Endothelial cell of umbilical vein (primary cell): ENCODE data around the gene MYCL. TPM values are rescaled to one million over a fixed set of nuclear protein-coding genes. Genes with fewer than 3 reads are reported as not detected.

Experiments used
- BruUV-seq: library from RNA; stranded (reverse); fragments of 400-500 nt; replicated peaks from 2 replicates; lab custom pipeline; 2021; lab: Mats Ljungman, UMichigan
- CTCF ChIA-PET: fragments of 300-600, 350-600 bp; sonication (Branson Sonifier 250); formaldehyde crosslinking; loops from one replicate; lab custom pipeline; 2021; ENCODE audit warnings: antibody characterized with exemption, inconsistent platforms; lab: Charles Lee
- POLR2A ChIA-PET: fragments of 300-600, 350-600 bp; sonication (Branson Sonifier 250); formaldehyde crosslinking; loops from one replicate; lab custom pipeline; 2021; ENCODE audit warnings: antibody characterized with exemption, inconsistent platforms; lab: Charles Lee
- DNase-seq: peaks from one replicate; pipeline ENCODE4 v3.0.0-alpha.2; 2011; ENCODE audit warnings: low read depth, low spot score
- FAIRE-seq: peaks from 2 replicates; lab custom pipeline; 2011; peaks lifted over from hg19 to GRCh38; lab: Jason Lieb, UNC
- H2AFZ ChIP-seq: 2 replicates; pipeline ENCODE4 v1.6.0; 2012; ENCODE audit warnings: low read depth, low read length, control low read depth, inconsistent platforms
- H3K27ac ChIP-seq: 2 replicates; pipeline ENCODE4 v1.5.1; 2011; ENCODE audit warnings: low read depth, mild to moderate bottlenecking, control low read depth, low read length, moderate library complexity; ENCODE audit not compliant: insufficient read depth
- H3K27me3 ChIP-seq, 2 experiments: 2 replicates each; pipeline versions ENCODE4 v1.6.0 to v1.6.1; 2011; ENCODE audit warnings: low read length in 2 of 2, mixed read lengths in 1 of 2; ENCODE audit not compliant: control insufficient read depth in 2 of 2, insufficient read depth in 2 of 2
- H3K36me3 ChIP-seq, 2 experiments: 2 replicates in 1 of 2; 3 replicates in 1 of 2; pipeline ENCODE4 v1.5.1; 2011; ENCODE audit warnings: low read length in 2 of 2, mild to moderate bottlenecking in 1 of 2, moderate library complexity in 1 of 2; ENCODE audit not compliant: control insufficient read depth in 2 of 2, insufficient read depth in 2 of 2; ENCODE audit errors: extremely low read depth in 1 of 2
- H3K4me1 ChIP-seq: 3 replicates; pipeline ENCODE4 v1.5.1; 2011; ENCODE audit warnings: mild to moderate bottlenecking, low read length; ENCODE audit not compliant: control insufficient read depth, insufficient read depth; ENCODE audit errors: extremely low read depth
- H3K4me2 ChIP-seq: 2 replicates; pipeline ENCODE4 v1.6.1; 2011; ENCODE audit warnings: low read length, control low read depth, mixed read lengths; ENCODE audit not compliant: insufficient read depth
- H3K4me3 ChIP-seq, 3 experiments: fragments of 200-600 bp in 1 of 3; sonication (generic), shearing (Covaris generic) in 1 of 3; replicated peaks in 1 of 3; 2 replicates each; pipeline ENCODE4 v1.5.1; 2011 to 2016; ENCODE audit warnings: control low read depth in 3 of 3, low read length in 3 of 3, mild to moderate bottlenecking in 2 of 3, inconsistent platforms in 1 of 3, low read depth in 1 of 3, moderate library complexity in 1 of 3; ENCODE audit not compliant: insufficient read depth in 1 of 3
- H3K79me2 ChIP-seq: 2 replicates; pipeline ENCODE4 v1.6.0; 2012; ENCODE audit warnings: low read length, inconsistent platforms; ENCODE audit not compliant: control insufficient read depth, insufficient read depth
- H3K9ac ChIP-seq: replicated peaks from 2 replicates; pipeline ENCODE3; 2011; ENCODE audit warnings: low read length, control low read depth; ENCODE audit not compliant: insufficient read depth; ENCODE audit errors: extremely low read depth
- H3K9me1 ChIP-seq: replicated peaks from 3 replicates; pipeline ENCODE4 v1.6.0; 2011; ENCODE audit warnings: mild to moderate bottlenecking, low read length; ENCODE audit not compliant: control insufficient read depth, insufficient read depth; ENCODE audit errors: extremely low read depth
- H3K9me3 ChIP-seq: replicated peaks from 2 replicates; pipeline ENCODE4 v1.5.1; 2012; ENCODE audit warnings: low read length, inconsistent platforms; ENCODE audit not compliant: control insufficient read depth, insufficient read depth
- H4K20me1 ChIP-seq: replicated peaks from 2 replicates; pipeline ENCODE3; 2011; ENCODE audit warnings: mild to moderate bottlenecking, low read length; ENCODE audit not compliant: control insufficient read depth, insufficient read depth; ENCODE audit errors: extremely low read depth
- CTCF ChIP-seq, 2 donors: IDR thresholded peaks; 1 replicate in 1 of 2; 2 replicates in 1 of 2; pipeline ENCODE4 v1.5.1; 2011; ENCODE audit warnings: low read length in 2 of 2, mild to moderate bottlenecking in 2 of 2, moderate library complexity in 2 of 2, control low read depth in 1 of 2, inconsistent platforms in 1 of 2, low read depth in 1 of 2; ENCODE audit not compliant: insufficient read depth in 1 of 2; ENCODE audit errors: extremely low read depth in 1 of 2
- EZH2 ChIP-seq: IDR thresholded peaks from 2 replicates; pipeline ENCODE4 v1.6.1; 2012; ENCODE audit warnings: borderline replicate concordance, low read depth, mild to moderate bottlenecking, moderate library complexity, low read length, inconsistent platforms; ENCODE audit not compliant: severe bottlenecking
- FOS ChIP-seq: IDR thresholded peaks from 2 replicates; pipeline ENCODE4 v1.6.1; 2011; ENCODE audit warnings: mild to moderate bottlenecking, low read length, moderate library complexity, borderline replicate concordance; ENCODE audit not compliant: insufficient read depth
- GATA2 ChIP-seq: IDR thresholded peaks from 2 replicates; pipeline ENCODE4 v1.7.0; 2011; ENCODE audit warnings: low read depth, mild to moderate bottlenecking, moderate library complexity, mixed read lengths, low read length; ENCODE audit not compliant: insufficient read length, insufficient read depth
- JUN ChIP-seq: IDR thresholded peaks from 2 replicates; pipeline ENCODE4 v1.6.1; 2011; ENCODE audit warnings: borderline replicate concordance, low read depth; ENCODE audit not compliant: insufficient read length, insufficient read depth
- MAX ChIP-seq: IDR thresholded peaks from 2 replicates; pipeline ENCODE4 v1.6.1; 2011; ENCODE audit not compliant: insufficient read depth, insufficient read length
- MYC ChIP-seq: IDR thresholded peaks from one replicate; pipeline ENCODE4 v1.6.1; 2011; ENCODE audit warnings: mild to moderate bottlenecking, low read depth, low read length
- POLR2A ChIP-seq: IDR thresholded peaks from 2 replicates; pipeline ENCODE4 v1.6.1; 2012; ENCODE audit warnings: low read depth, mild to moderate bottlenecking, control low read depth, low read length
- POLR2AphosphoS5 ChIP-seq: IDR thresholded peaks from 2 replicates; pipeline ENCODE4 v1.6.1; 2012; ENCODE audit warnings: low read depth, mild to moderate bottlenecking, control low read depth, low read length, moderate library complexity; ENCODE audit not compliant: insufficient read depth
- dilution Hi-C: fragments of 300-500 bp; cut with MboI; formaldehyde crosslinking; loops from one replicate; pipeline ENCODE4 v1.15.0; 2019; ENCODE audit warnings: low sequenced_read_pairs; ENCODE audit not compliant: extremely low pct_ligation_motif_present
- intact Hi-C: fragments of 100-400 bp; cut with micrococcal nuclease; formaldehyde crosslinking; loops from one replicate; pipeline ENCODE4 v1.10.0; 2022
- polyA plus RNA-seq, 4 experiments: library from polyadenylated mRNA; depleted of rRNA in 3 of 4; stranded (reverse) in 3 of 4; unstranded in 1 of 4; fragments of >200 nt; gene quantifications; 2 replicates each; pipeline versions ENCODE4 v1.2.1 to v1.2.3, GENCODE V29; 2011 to 2012; ENCODE audit warnings: missing spikeins in 1 of 4
- total RNA-seq: library from RNA; stranded (reverse); gene quantifications from 2 replicates; pipeline ENCODE4 v1.2.3, GENCODE V29; 2021

Gene MYCL
- total and polyA plus RNA-seq, 2 donors (not counting 3 experiments of a cell fraction or from before 2014, with no cell fraction given): 1.3 to 2.1 TPM

GRCh38 chr1:39894884-39895495 is 6.7 kb downstream of the MYCL start:
- dilution Hi-C loops (no loop called here), intact Hi-C loops (no loop called here)
- Histone ChIP-seq H3K4me1 (peaks cover 14% of the 10 kb centered on the region), H3K4me3 (no peak overlapping the region), H4K20me1 (no peaks in the 10 kb centered on the region), H3K9me1 (no peaks in the 10 kb centered on the region), H3K36me3 (no peaks in the 10 kb centered on the region), H3K27ac (no peak overlapping the region), H3K4me2 (no peak overlapping the region), H3K79me2 (no peaks in the 10 kb centered on the region), H3K9me3 (no peaks in the 10 kb centered on the region), H3K27me3 (peaks cover 13 to 27% of the 10 kb centered on the region in 2 experiments), H2AFZ (no peak overlapping the region), H3K9ac (no peak overlapping the region)
- TF ChIP-seq POLR2A (no peak), MAX (no peak), CTCF (IDR thresholded peaks at IDR 0.05; ENCODE audit: extremely low read depth in 1 of 2, insufficient read depth in 1 of 2, low read depth in 1 of 2, low read length in 2 of 2) (no peak), EZH2 (no peak), POLR2AphosphoS5 (no peak), JUN (no peak), MYC (no peak), FOS (no peak), GATA2 (no peak)
- ChIA-PET POLR2A (no interaction called here), CTCF (interaction anchor here (1.3 to 2.3 kb wide), 2 partner anchors 12 to 32 kb away, joined by 3 to 10 read pairs; partner anchors contain the start of gene TRIT1)
- DNase-seq: no peak
- no TSS peak for BruUV-seq
- no peak for FAIRE-seq
